Muscle layer of colon (tissue), 2 donors: ENCODE results near the gene SMG9.

ENCODE experiments used
- H3K27ac ChIP-seq: one replicate; pipeline ENCODE4 v1.7.0; 2013; ENCODE audit warnings: low read depth, mild to moderate bottlenecking, low read length, moderate library complexity
- H3K27me3 ChIP-seq, 2 donors: one replicate each; pipeline ENCODE4 v1.7.0; 2013; ENCODE audit warnings: low read length in 2 of 2, mild to moderate bottlenecking in 2 of 2; ENCODE audit not compliant: insufficient read depth in 2 of 2, control insufficient read depth in 1 of 2
- H3K36me3 ChIP-seq: one replicate; pipeline ENCODE4 v1.7.0; 2013; ENCODE audit warnings: mild to moderate bottlenecking, low read length; ENCODE audit not compliant: insufficient read depth
- H3K4me1 ChIP-seq: one replicate; pipeline ENCODE4 v1.7.0; 2013; ENCODE audit warnings: mild to moderate bottlenecking, low read length; ENCODE audit not compliant: insufficient read depth
- H3K4me3 ChIP-seq, 2 donors: one replicate each; pipeline ENCODE4 v1.7.0; 2013; ENCODE audit warnings: low read length in 2 of 2, low read depth in 1 of 2, mild to moderate bottlenecking in 1 of 2, moderate library complexity in 1 of 2
- H3K9ac ChIP-seq: one replicate; pipeline ENCODE4 v1.7.0; 2013; ENCODE audit warnings: low read length
- H3K9me3 ChIP-seq: one replicate; pipeline ENCODE4 v1.7.0; 2013; ENCODE audit warnings: mild to moderate bottlenecking, low read length
- donor health status: abdominal sarcoma.
- donor health status: Adenocarcinoma of cecum.

SMG9 gene

DNA sequence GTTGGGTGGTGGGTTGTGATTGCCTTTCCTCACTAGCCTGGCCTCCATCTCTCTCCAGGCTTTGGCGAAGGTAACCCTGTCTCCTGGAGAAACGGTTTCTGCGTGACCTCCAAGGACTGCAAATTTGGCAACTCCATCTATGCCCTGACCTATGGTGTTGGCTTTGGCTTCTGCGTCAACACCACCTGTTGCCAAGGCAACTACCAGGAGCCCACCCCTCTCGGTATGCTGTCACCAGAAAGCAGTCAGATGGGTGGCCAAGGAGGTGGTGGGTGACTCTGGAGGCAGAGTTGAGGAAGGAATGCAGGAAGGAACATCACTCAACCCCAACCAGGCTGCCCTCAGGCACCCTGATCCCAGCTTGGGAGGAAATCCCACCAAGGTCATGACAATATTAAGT is 57.5 kb downstream of the SMG9 start:
- no peaks in the 10 kb centered on the region for H3K36me3 ChIP-seq
- peaks cover 0 to 12% of the 10 kb centered on the region in 2 donors for H3K27me3 ChIP-seq
- H3K4me3 ChIP-seq = no peak overlapping the region
- no peaks in the 10 kb centered on the region for H3K4me1 ChIP-seq
- H3K9ac ChIP-seq = no peak overlapping the region
- H3K9me3 ChIP-seq = no peaks in the 10 kb centered on the region
- H3K27ac ChIP-seq = no peak overlapping the region

GRCh38 chr19:43695985-43696704 is 58.6 kb downstream of the SMG9 start:
- H3K9ac ChIP-seq = no peak overlapping the region
- H3K27me3 ChIP-seq = peaks cover 0 to 12% of the 10 kb centered on the region in 2 donors
- no peaks in the 10 kb centered on the region for H3K9me3 ChIP-seq
- H3K4me1 ChIP-seq = no peaks in the 10 kb centered on the region
- no peak overlapping the region for H3K4me3 ChIP-seq
- H3K36me3 ChIP-seq = no peaks in the 10 kb centered on the region
- no peak overlapping the region for H3K27ac ChIP-seq

- Histone ChIP-seq H3K4me3 (no peak overlapping the region), H3K9ac (no peak overlapping the region)
These were observed 60.2 kb downstream of the SMG9 start for GRCh38 chr19:43694553-43694952.

DNA sequence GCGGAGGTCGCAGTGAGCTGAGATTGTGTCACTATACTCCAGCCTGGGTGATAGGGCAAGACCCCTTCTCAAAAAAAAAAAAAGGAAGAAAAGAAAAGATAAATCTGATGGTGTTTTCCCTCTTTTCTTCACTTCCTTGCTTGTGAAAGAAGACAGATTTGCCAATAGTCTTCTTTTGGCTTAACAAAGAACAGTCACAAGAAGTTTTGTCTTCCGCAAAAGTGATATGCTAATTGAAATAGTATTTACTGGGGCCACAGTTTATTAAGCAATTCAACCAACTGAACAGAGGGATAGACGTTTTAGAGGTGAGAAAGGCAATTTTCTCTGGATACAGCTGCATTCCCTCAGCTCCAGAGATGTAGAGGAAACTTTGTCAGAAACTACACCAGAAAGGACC is 61.9 kb downstream of the SMG9 start:
- Histone ChIP-seq H3K36me3 (no peaks in the 10 kb centered on the region), H3K27ac (no peak overlapping the region), H3K4me1 (no peaks in the 10 kb centered on the region), H3K9ac (no peak overlapping the region), H3K4me3 (no peak overlapping the region), H3K27me3 (no peaks in the 10 kb centered on the region), H3K9me3 (peaks cover 10% of the 10 kb centered on the region)

More at GRCh38 chr19:43694553-43694952, 60.2 kb downstream of the SMG9 start:
- peaks cover 10% of the 10 kb centered on the region for H3K9me3 ChIP-seq
- H3K4me1 ChIP-seq = no peaks in the 10 kb centered on the region
- no peaks in the 10 kb centered on the region for H3K36me3 ChIP-seq
- peaks cover 0 to 8% of the 10 kb centered on the region in 2 donors for H3K27me3 ChIP-seq
- H3K27ac ChIP-seq = no peak overlapping the region

DNA sequence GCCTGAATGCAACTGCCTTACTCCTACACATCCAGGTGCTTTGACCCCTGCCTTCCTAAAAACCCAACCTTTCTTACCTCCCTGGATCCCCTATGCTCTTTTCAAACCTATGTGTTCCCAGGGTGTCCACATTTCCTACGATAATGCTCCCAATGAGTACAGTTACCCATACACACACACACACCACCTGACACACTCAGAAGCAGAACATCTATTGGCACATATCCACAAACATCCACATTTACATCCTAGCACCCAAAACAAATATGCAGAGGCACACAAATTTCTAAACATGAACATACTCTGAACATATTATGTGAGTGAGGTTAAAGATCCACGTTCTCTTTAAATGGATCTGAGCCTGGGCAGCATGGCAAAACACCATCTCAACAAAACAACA is 62.4 kb downstream of the SMG9 start:
- Histone ChIP-seq H3K27me3 (no peaks in the 10 kb centered on the region), H3K27ac (no peak overlapping the region), H3K9ac (no peak overlapping the region), H3K4me1 (no peaks in the 10 kb centered on the region), H3K4me3 (no peak overlapping the region), H3K9me3 (peaks cover 10% of the 10 kb centered on the region), H3K36me3 (no peaks in the 10 kb centered on the region)

DNA sequence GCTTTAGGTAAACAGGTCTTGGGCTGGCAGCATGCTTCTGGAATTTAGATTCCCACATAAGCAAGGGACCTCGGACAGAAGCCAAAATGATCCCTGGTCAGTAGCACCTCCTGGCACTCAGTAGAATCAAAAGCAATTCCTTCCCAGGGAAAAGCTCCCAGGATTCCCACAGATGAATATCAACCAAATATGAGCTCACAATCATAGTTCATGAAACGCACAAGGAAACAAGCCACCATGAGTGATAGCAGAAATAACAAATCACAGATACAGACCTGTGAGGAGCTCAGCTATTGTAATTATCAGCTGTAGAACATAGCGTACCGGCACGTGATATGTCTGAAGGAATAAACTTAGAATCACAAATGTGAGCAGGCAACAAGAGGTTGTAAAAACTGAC is 63.0 kb downstream of the SMG9 start:
- H3K4me1 ChIP-seq = no peaks in the 10 kb centered on the region
- no peaks in the 10 kb centered on the region for H3K36me3 ChIP-seq
- H3K4me3 ChIP-seq = no peak overlapping the region
- H3K27me3 ChIP-seq = no peaks in the 10 kb centered on the region
- peaks cover 10% of the 10 kb centered on the region for H3K9me3 ChIP-seq
- no peak overlapping the region for H3K27ac ChIP-seq
- H3K9ac ChIP-seq = no peak overlapping the region

GRCh38 chr19:43690890-43691289 is 63.9 kb downstream of the SMG9 start:
- Histone ChIP-seq H3K27ac (no peak overlapping the region), H3K4me3 (no peak overlapping the region), H3K27me3 (no peaks in the 10 kb centered on the region), H3K9ac (no peak overlapping the region), H3K4me1 (no peaks in the 10 kb centered on the region), H3K36me3 (no peaks in the 10 kb centered on the region), H3K9me3 (peaks cover 10% of the 10 kb centered on the region)

GRCh38 chr19:43690444-43690843 is 64.3 kb downstream of the SMG9 start:
- Histone ChIP-seq H3K4me3 (no peak overlapping the region), H3K9ac (no peak overlapping the region), H3K9me3 (peaks cover 10% of the 10 kb centered on the region), H3K27ac (no peak overlapping the region), H3K4me1 (no peaks in the 10 kb centered on the region), H3K36me3 (no peaks in the 10 kb centered on the region), H3K27me3 (no peaks in the 10 kb centered on the region)

DNA sequence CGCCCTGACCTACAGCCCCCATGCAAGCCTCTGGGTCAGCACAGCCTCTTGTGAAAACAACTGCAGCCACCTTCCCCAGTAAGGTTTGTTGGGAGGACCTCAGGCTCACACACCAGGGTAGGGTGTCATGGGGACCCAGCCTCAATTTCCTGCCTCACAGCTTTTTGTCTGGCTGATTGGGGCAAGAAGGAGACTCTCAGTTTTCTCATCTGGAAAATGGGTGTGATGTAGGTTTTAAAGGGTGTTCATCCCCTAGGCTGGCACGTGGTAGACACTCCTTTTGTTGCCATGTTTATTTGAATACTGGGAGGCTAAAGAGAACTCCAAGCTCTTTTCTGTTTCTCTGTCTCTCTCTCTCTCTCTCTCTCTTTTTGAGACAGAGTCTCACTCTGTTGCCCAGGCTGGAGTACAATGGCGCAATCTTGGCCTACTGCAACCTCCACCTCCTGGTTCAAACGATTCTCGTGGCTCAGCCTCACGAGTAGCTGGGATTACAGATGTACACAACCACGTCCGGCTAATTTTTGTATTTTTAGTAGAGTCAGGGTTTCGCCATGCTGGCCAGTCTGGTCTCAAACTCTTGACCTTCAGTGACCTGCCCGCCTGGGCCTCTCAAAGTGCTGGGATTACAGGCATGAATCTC is 66.6 kb downstream of the SMG9 start:
- Histone ChIP-seq H3K36me3 (no peaks in the 10 kb centered on the region), H3K4me1 (no peaks in the 10 kb centered on the region), H3K4me3 (no peak overlapping the region), H3K27me3 (no peaks in the 10 kb centered on the region), H3K9me3 (peaks cover 10% of the 10 kb centered on the region), H3K27ac (no peak overlapping the region), H3K9ac (no peak overlapping the region)

GRCh38 chr19:43687660-43687997 is 67.1 kb downstream of the SMG9 start:
- Histone ChIP-seq H3K36me3 (no peaks in the 10 kb centered on the region), H3K4me3 (no peak overlapping the region), H3K4me1 (no peaks in the 10 kb centered on the region), H3K9me3 (peaks cover 10% of the 10 kb centered on the region), H3K27ac (no peak overlapping the region), H3K9ac (no peak overlapping the region), H3K27me3 (no peaks in the 10 kb centered on the region)

- Histone ChIP-seq H3K4me3 (no peak overlapping the region), H3K36me3 (no peaks in the 10 kb centered on the region), H3K9ac (no peak overlapping the region), H3K27ac (no peak overlapping the region), H3K4me1 (no peaks in the 10 kb centered on the region), H3K9me3 (no peaks in the 10 kb centered on the region), H3K27me3 (no peaks in the 10 kb centered on the region)
These were observed 70.4 kb downstream of the SMG9 start for GRCh38 chr19:43684326-43684725.

- no peaks in the 10 kb centered on the region for H3K27me3 ChIP-seq
- H3K9ac ChIP-seq = no peak overlapping the region
These were observed 70.9 kb downstream of the SMG9 start for GRCh38 chr19:43683905-43684304.

More at GRCh38 chr19:43683905-43684304, 70.9 kb downstream of the SMG9 start:
- H3K27ac ChIP-seq = no peak overlapping the region
- H3K4me1 ChIP-seq = no peaks in the 10 kb centered on the region
- no peak overlapping the region for H3K4me3 ChIP-seq
- no peaks in the 10 kb centered on the region for H3K9me3 ChIP-seq
- H3K36me3 ChIP-seq = no peaks in the 10 kb centered on the region
